WTC11 (cell line): ENCODE data around the gene NUMBL.

ENCODE experiments used
- ARID4B ChIP-seq: sonication (generic); formaldehyde crosslinking; IDR thresholded peaks from 2 replicates; pipeline ENCODE4 v1.8.0; 2023; ENCODE audit warnings: missing genetic modification reagents, mild to moderate bottlenecking, borderline replicate concordance
- ATF1 ChIP-seq: sonication (generic); formaldehyde crosslinking; IDR thresholded peaks from 2 replicates; pipeline ENCODE4 v1.8.1; 2023; ENCODE audit warnings: mild to moderate bottlenecking, moderate library complexity, missing genetic modification reagents
- CTCF ChIP-seq: fragments of 200-600 bp; IDR thresholded peaks from 2 replicates; pipeline ENCODE4 v1.8.0; 2022; ENCODE audit warnings: antibody characterized with exemption
- FOXP1 ChIP-seq: sonication (generic); formaldehyde crosslinking; IDR thresholded peaks from 2 replicates; pipeline ENCODE4 v1.8.0; 2022; ENCODE audit warnings: missing genetic modification reagents, mild to moderate bottlenecking, moderate library complexity, borderline replicate concordance
- FOXP4 ChIP-seq: sonication (generic); formaldehyde crosslinking; IDR thresholded peaks from 2 replicates; pipeline ENCODE4 v1.8.0; 2022; ENCODE audit warnings: mild to moderate bottlenecking, missing genetic modification reagents
- IRF2 ChIP-seq: sonication (generic); formaldehyde crosslinking; IDR thresholded peaks from 2 replicates; pipeline ENCODE4 v1.8.0; 2022; ENCODE audit warnings: low read depth, missing genetic modification reagents, borderline replicate concordance
- RELA ChIP-seq: sonication (generic); formaldehyde crosslinking; IDR thresholded peaks from 2 replicates; pipeline ENCODE4 v1.8.1; 2022; ENCODE audit warnings: missing genetic modification reagents, mild to moderate bottlenecking, borderline replicate concordance
- SMAD3 ChIP-seq: sonication (generic); formaldehyde crosslinking; IDR thresholded peaks from 2 replicates; pipeline ENCODE4 v1.8.0; 2022; ENCODE audit warnings: missing genetic modification reagents, mild to moderate bottlenecking, borderline replicate concordance
- SP1 ChIP-seq: sonication (generic); formaldehyde crosslinking; conservative IDR thresholded peaks from 2 replicates; pipeline ENCODE4 v1.8.1; 2022; ENCODE audit warnings: missing genetic modification reagents
- USF1 ChIP-seq: sonication (generic); formaldehyde crosslinking; IDR thresholded peaks from 2 replicates; pipeline ENCODE4 v1.8.0; 2022; ENCODE audit warnings: mild to moderate bottlenecking, missing genetic modification reagents
- ZNF138 ChIP-seq: sonication (generic); formaldehyde crosslinking; conservative IDR thresholded peaks from 2 replicates; pipeline ENCODE4 v1.8.1; 2022; ENCODE audit warnings: mild to moderate bottlenecking, moderate library complexity, missing genetic modification reagents
- ZNF232 ChIP-seq: sonication (generic); formaldehyde crosslinking; IDR thresholded peaks from 2 replicates; pipeline ENCODE4 v1.8.0; 2022; ENCODE audit warnings: mild to moderate bottlenecking, missing genetic modification reagents
- TF ChIP-seq, protein P1 (sequence below): sonication (generic); formaldehyde crosslinking; IDR thresholded peaks from 2 replicates; pipeline ENCODE4 v1.8.1; 2023; ENCODE audit warnings: mild to moderate bottlenecking, missing genetic modification reagents, moderate library complexity
- TF ChIP-seq, protein P2 (sequence below): sonication (generic); formaldehyde crosslinking; IDR thresholded peaks from 2 replicates; pipeline ENCODE4 v1.8.1; 2023; ENCODE audit warnings: mild to moderate bottlenecking, missing genetic modification reagents, borderline replicate concordance

DNA sequence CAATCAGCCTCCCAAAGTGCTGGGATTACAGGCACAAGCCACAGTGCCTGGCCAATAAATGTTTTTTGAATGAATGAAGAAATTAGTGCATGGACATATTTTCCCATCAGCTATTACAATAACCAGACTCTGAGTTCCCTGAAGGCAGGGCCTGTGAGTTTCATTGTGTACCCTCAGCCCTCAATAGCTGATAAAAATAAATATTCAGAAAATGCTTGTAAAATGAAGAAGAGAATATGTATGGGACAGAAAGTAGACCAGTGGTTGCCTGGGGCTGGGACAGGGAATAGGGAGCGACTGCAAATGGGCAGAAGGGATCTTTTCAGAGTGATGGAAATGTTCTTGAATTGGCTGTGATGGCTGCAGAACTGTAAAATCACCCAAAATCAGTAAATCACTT is 28.8 kb downstream of the NUMBL start:
- TF ChIP-seq ZNF232 = no peak
- no peak for TF ChIP-seq RELA (CRISPR knock-in tag)
- TF ChIP-seq, protein P1, sequence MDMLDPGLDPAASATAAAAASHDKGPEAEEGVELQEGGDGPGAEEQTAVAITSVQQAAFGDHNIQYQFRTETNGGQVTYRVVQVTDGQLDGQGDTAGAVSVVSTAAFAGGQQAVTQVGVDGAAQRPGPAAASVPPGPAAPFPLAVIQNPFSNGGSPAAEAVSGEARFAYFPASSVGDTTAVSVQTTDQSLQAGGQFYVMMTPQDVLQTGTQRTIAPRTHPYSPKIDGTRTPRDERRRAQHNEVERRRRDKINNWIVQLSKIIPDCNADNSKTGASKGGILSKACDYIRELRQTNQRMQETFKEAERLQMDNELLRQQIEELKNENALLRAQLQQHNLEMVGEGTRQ (CRISPR knock-in tag) = no peak
- TF ChIP-seq, protein P2, sequence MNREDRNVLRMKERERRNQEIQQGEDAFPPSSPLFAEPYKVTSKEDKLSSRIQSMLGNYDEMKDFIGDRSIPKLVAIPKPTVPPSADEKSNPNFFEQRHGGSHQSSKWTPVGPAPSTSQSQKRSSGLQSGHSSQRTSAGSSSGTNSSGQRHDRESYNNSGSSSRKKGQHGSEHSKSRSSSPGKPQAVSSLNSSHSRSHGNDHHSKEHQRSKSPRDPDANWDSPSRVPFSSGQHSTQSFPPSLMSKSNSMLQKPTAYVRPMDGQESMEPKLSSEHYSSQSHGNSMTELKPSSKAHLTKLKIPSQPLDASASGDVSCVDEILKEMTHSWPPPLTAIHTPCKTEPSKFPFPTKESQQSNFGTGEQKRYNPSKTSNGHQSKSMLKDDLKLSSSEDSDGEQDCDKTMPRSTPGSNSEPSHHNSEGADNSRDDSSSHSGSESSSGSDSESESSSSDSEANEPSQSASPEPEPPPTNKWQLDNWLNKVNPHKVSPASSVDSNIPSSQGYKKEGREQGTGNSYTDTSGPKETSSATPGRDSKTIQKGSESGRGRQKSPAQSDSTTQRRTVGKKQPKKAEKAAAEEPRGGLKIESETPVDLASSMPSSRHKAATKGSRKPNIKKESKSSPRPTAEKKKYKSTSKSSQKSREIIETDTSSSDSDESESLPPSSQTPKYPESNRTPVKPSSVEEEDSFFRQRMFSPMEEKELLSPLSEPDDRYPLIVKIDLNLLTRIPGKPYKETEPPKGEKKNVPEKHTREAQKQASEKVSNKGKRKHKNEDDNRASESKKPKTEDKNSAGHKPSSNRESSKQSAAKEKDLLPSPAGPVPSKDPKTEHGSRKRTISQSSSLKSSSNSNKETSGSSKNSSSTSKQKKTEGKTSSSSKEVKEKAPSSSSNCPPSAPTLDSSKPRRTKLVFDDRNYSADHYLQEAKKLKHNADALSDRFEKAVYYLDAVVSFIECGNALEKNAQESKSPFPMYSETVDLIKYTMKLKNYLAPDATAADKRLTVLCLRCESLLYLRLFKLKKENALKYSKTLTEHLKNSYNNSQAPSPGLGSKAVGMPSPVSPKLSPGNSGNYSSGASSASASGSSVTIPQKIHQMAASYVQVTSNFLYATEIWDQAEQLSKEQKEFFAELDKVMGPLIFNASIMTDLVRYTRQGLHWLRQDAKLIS (CRISPR knock-in tag) = no peak
- TF ChIP-seq SMAD3 (CRISPR knock-in tag) = no peak
- no peak for TF ChIP-seq FOXP1 (CRISPR knock-in tag)
- TF ChIP-seq ZNF138 (CRISPR knock-in tag) = no peak
- TF ChIP-seq SP1 (CRISPR knock-in tag) = no peak
- no peak for TF ChIP-seq FOXP4 (CRISPR knock-in tag)
- TF ChIP-seq CTCF = no peak
- TF ChIP-seq IRF2 (CRISPR knock-in tag) = no peak
- no peak for TF ChIP-seq ARID4B (CRISPR knock-in tag)
- TF ChIP-seq ATF1 (CRISPR knock-in tag) = no peak
- TF ChIP-seq USF1 = no peak
